WTC11 (cell line): ENCODE results near the gene MAGI2.

ENCODE experiments used
- FOXK1 ChIP-seq: sonication (generic); formaldehyde crosslinking; IDR thresholded peaks from 2 replicates; pipeline ENCODE4 v1.8.0; 2022; ENCODE audit warnings: mild to moderate bottlenecking, moderate library complexity, missing genetic modification reagents
- FOXP1 ChIP-seq: sonication (generic); formaldehyde crosslinking; IDR thresholded peaks from 2 replicates; pipeline ENCODE4 v1.8.0; 2022; ENCODE audit warnings: missing genetic modification reagents, mild to moderate bottlenecking, moderate library complexity, borderline replicate concordance
- TEAD1 ChIP-seq: sonication (generic); formaldehyde crosslinking; IDR thresholded peaks from 2 replicates; pipeline ENCODE4 v1.8.0; 2022; ENCODE audit warnings: mild to moderate bottlenecking, missing genetic modification reagents
- ZNF232 ChIP-seq: sonication (generic); formaldehyde crosslinking; IDR thresholded peaks from 2 replicates; pipeline ENCODE4 v1.8.0; 2022; ENCODE audit warnings: mild to moderate bottlenecking, missing genetic modification reagents
- ZNF396 ChIP-seq: fragments of 250-450 bp; sonication (Bioruptor Pico); IDR thresholded peaks from 2 replicates; pipeline ENCODE4 v1.8.0; 2021; ENCODE audit warnings: mild to moderate bottlenecking, moderate library complexity, borderline replicate concordance
- TF ChIP-seq, protein P1 (sequence below): fragments of 200-600 bp; IDR thresholded peaks from 2 replicates; pipeline ENCODE4 v1.8.0; 2022; ENCODE audit warnings: antibody characterized with exemption

DNA sequence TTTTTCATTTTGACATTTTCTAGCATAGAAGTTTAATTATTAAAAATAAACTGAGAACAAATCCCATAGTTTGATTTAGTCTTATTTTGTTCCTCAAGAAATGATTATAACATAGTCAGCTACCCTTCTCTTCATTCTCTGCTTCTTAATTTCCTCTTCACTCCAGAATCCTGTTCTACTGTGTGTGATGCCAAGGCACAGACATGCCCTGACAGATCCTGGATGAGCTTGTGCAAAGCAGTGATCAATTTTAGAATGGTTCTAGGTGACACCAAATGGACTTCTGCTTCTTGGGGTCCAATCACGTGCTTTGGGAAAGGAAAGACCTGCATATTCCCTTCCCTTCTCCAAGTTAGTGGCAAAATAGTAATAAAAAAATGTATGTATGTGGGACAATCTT is 665.6 kb downstream of the MAGI2 start:
- TF ChIP-seq FOXP1 (CRISPR knock-in tag) = no peak
- no peak for TF ChIP-seq ZNF232
- TF ChIP-seq FOXK1 = no peak
- TF ChIP-seq, protein P1, sequence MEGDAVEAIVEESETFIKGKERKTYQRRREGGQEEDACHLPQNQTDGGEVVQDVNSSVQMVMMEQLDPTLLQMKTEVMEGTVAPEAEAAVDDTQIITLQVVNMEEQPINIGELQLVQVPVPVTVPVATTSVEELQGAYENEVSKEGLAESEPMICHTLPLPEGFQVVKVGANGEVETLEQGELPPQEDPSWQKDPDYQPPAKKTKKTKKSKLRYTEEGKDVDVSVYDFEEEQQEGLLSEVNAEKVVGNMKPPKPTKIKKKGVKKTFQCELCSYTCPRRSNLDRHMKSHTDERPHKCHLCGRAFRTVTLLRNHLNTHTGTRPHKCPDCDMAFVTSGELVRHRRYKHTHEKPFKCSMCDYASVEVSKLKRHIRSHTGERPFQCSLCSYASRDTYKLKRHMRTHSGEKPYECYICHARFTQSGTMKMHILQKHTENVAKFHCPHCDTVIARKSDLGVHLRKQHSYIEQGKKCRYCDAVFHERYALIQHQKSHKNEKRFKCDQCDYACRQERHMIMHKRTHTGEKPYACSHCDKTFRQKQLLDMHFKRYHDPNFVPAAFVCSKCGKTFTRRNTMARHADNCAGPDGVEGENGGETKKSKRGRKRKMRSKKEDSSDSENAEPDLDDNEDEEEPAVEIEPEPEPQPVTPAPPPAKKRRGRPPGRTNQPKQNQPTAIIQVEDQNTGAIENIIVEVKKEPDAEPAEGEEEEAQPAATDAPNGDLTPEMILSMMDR = no peak
- TF ChIP-seq TEAD1 (CRISPR knock-in tag) = no peak
- TF ChIP-seq ZNF396 (CRISPR knock-in tag) = no peak
